ENCODE data around the gene KRTAP29-1. TPM values are rescaled to one million over a fixed set of nuclear protein-coding genes. Genes with fewer than 3 reads are reported as not detected.

KRTAP29-1 gene
- total and polyA plus RNA-seq, 10 donors = not detected

GRCh38 chr17:41331606-41332005, 29.0 kb upstream of the KRTAP29-1 start:
- WGBS, 5 donors = 65 to 85% (median 78%) methylated on average over 6 to 7 of the region's 7 CpGs
- Histone ChIP-seq H3K4me1 (no peaks in the 10 kb centered on the region), H3K36me3 (no peaks in the 10 kb centered on the region), H3K9me3 (no peaks in the 10 kb centered on the region), H3K27me3 (replicated peaks in 1 of 7) (peaks cover 0 to 6% (median 0%) of the 10 kb centered on the region in 7 donors), H3K27ac (no peak overlapping the region), H3K4me3 (no peak overlapping the region)
- intact Hi-C loops (cut with DNase I; ENCODE audit: low total_unique reads) = no loop called here
- TF ChIP-seq POLR2AphosphoS5 (IDR thresholded peaks at IDR 0.05) (no peak), CTCF (IDR thresholded peaks at IDR 0.05 in 8 of 11, conservative IDR thresholded peaks at IDR 0.05 in 3 of 11) (no peak), POLR2A (IDR thresholded peaks at IDR 0.05) (no peak)
- DNase-seq = no peak

DNA sequence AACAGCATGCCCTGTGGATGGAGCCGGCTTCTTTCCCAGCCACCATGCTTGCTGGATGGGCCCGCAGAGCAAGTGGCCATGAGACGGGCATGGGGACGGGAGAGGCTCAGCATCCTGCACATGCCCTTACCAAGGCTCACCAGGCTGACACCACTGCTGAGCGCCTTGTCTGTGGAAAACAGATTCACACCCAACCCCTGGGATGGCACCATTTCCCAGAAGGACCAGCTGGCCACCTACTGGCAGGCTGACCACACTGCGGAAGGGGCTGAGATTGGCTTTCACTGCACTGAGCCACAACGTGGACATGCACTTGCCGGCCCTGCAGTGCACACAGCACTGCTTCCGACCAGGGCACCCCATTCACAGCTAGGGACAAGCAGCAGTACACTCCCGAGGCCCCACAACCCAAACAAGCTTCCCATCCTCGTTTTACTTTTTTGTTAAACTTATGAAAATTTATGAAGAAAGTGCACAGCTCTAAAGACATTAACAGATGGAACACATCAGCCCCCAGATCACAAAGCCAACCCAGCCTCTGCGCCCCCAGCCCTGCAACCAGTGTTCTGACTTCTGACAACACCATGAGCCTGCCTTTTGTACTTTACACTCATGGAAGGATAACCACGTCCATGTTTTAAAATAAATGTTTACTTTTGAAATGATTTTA, 26.8 kb upstream of the KRTAP29-1 start:
- no peaks in the 10 kb centered on the region for H3K27me3 ChIP-seq (replicated peaks in 1 of 7)
- no peaks in the 10 kb centered on the region for H3K36me3 ChIP-seq
- intact Hi-C loops (cut with DNase I; ENCODE audit: low total_unique reads) = loop anchor here (10.0 kb wide), 1 partner anchor 525 kb away; no protein-coding TSS in a partner anchor
- DNase-seq = no peak
- no peak overlapping the region for H3K4me3 ChIP-seq
- WGBS, 5 donors = 49 to 68% (median 59%) methylated on average over 12 to 13 of the region's 13 CpGs
- no peaks in the 10 kb centered on the region for H3K9me3 ChIP-seq
- no peak for TF ChIP-seq POLR2A (IDR thresholded peaks at IDR 0.05)
- no peak for TF ChIP-seq POLR2AphosphoS5 (IDR thresholded peaks at IDR 0.05)
- TF ChIP-seq CTCF (IDR thresholded peaks at IDR 0.05 in 8 of 11, conservative IDR thresholded peaks at IDR 0.05 in 3 of 11) = peak; percentile 12 to 77 (median 62)
- H3K27ac ChIP-seq = no peak overlapping the region
- no peaks in the 10 kb centered on the region for H3K4me1 ChIP-seq

DNA sequence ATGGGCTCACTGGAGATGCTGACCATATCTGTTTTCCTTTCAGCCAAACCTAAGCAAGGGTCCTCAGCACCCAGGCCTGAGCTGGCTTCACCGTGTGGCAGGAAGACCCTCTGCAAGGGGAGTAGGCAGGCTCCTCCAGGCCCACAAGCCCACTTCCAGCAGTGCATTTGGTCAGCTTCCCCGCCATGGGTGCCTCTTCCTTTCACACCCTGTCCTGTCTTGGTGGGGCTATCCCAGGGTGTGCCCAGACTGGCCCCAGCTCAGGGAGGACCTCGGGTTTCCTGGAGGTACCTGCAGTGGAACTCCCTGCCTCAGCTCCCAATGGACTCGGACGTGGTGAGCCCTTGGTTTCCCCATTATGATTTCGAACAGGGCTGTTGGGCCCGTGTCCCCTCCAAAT, 25.6 kb upstream of the KRTAP29-1 start:
- Histone ChIP-seq H3K4me3 (no peak overlapping the region), H3K36me3 (no peaks in the 10 kb centered on the region), H3K27me3 (replicated peaks in 1 of 7) (no peaks in the 10 kb centered on the region), H3K4me1 (no peaks in the 10 kb centered on the region), H3K9me3 (no peaks in the 10 kb centered on the region), H3K27ac (no peak overlapping the region)
- WGBS, 5 donors = 77 to 97% (median 84%) methylated on average over 2 to 7 of the region's 7 CpGs
- intact Hi-C loops (cut with DNase I; ENCODE audit: low total_unique reads) = loop anchor here (10.0 kb wide), 1 partner anchor 523 kb away; no protein-coding TSS in a partner anchor
- TF ChIP-seq CTCF (IDR thresholded peaks at IDR 0.05 in 8 of 11, conservative IDR thresholded peaks at IDR 0.05 in 3 of 11) (no peak), POLR2A (IDR thresholded peaks at IDR 0.05) (no peak), POLR2AphosphoS5 (IDR thresholded peaks at IDR 0.05) (no peak)
- DNase-seq = no peak

- H3K27me3 ChIP-seq (replicated peaks in 1 of 7) = no peaks in the 10 kb centered on the region
- no peaks in the 10 kb centered on the region for H3K36me3 ChIP-seq
- no peak for DNase-seq
- peaks cover 0 to under 1% (median 0%) of the 10 kb centered on the region in 6 donors for H3K4me1 ChIP-seq
- H3K4me3 ChIP-seq = no peak overlapping the region
- WGBS, 5 donors = 77 to 92% (median 82%) methylated on average over 3 to 8 of the region's 8 CpGs
- H3K27ac ChIP-seq = no peak overlapping the region
- TF ChIP-seq POLR2A (IDR thresholded peaks at IDR 0.05) (no peak), CTCF (IDR thresholded peaks at IDR 0.05 in 8 of 11, conservative IDR thresholded peaks at IDR 0.05 in 3 of 11) (no peak), POLR2AphosphoS5 (IDR thresholded peaks at IDR 0.05) (no peak)
- intact Hi-C loops (cut with DNase I; ENCODE audit: low total_unique reads) = loop anchor here (10.0 kb wide), 1 partner anchor 523 kb away; no protein-coding TSS in a partner anchor
- no peaks in the 10 kb centered on the region for H3K9me3 ChIP-seq
These were observed 24.9 kb upstream of the KRTAP29-1 start for GRCh38 chr17:41327411-41328120.

Measured in spleen (tissue), 11 donors.